ENCODE results near the gene SPTAN1.

SPTAN1 gene

DNA sequence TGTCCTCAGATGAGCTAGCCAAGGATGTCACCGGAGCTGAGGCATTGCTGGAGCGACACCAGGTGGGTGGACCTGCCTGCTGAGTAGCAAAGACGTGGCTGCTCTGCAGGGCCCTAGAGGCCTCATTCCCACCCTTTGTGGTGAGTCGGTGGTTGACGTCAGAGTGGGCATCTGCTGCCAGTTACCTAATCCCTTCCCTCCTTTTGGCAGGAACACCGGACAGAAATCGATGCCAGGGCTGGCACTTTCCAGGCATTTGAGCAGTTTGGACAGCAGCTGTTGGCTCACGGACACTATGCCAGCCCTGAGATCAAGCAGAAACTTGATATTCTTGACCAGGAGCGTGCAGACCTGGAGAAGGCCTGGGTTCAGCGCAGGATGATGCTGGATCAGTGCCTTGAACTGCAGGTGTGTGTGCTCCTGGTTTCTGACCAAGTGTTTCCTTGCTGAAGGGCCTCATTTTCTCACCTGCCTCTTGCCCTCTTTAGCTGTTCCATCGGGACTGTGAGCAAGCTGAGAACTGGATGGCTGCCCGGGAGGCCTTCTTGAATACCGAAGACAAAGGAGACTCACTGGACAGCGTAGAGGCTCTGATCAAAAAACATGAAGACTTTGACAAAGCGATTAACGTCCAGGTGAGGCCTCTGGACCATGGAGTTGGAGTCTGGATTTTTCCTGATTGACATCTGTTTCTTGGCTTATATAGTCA lies 55.4 kb downstream of the SPTAN1 start:
- DNase-seq = no peak

DNA sequence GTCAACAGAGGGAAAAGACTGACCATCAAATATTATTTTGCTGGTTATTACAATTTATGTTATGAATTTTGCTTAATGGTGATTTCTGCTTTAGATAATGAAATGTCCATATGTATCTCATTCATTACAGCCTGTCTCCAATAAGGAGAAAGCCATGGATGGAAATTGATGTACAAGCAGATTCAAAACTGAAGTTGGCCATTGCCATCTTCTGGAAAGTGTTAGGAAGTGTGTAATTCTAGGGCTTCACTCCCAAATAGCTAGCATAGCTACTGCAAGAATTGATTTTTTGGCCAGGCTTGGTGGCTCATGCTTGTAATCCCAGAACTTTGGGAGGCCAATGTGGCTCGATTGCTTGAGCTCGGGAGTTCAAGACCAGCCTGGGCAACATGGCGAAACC lies 58.5 kb downstream of the SPTAN1 start:
- no peak for DNase-seq

DNA sequence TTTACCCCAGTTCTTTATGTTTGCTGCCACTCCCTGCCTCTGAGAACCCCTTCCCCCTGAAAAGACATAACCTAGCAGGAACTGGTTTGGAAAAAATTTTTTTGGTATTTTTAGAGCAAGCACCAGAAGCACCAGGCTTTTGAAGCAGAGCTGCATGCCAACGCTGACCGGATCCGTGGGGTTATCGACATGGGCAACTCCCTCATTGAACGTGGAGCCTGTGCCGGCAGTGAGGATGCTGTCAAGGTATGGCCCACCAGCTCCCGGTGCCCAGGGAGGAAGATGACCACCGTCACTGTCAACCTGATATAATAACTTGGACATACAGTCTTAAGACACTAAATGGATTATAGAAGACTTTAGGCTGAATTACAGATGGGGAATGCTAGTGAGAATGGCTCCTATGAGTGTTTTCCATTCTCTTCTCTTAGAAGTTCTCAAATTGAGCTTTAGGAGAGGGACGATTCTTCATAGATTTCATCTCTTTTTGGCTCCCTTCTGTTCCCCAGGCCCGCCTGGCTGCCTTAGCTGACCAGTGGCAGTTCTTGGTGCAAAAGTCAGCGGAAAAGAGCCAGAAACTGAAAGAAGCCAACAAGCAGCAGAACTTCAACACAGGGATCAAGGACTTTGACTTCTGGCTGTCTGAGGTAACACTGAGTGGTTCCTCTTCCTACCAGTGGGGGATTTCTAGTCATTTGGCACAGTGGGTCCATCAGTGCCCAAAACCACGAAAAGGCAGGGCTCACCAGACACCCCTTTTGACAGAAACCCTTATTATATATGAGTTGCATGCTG lies 59.4 kb downstream of the SPTAN1 start:
- DNase-seq = no peak

DNA sequence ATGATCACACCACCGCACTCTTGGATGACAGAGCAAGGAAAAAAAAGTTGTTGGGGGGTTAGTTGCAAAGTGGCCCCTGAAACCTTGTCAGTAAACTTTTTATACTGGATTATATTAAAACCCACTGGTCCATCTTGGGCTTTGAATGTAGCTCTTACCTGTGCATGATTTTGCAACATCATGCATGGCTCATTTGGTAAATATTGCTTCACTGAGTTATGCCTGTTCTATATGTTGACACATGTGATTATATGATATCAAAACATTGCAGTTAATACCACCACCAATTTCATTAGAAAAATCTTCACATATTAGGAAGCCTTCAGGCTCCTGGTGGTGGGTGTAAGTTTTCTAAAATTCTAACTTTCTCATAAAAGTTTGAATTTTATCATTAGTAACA lies 62.3 kb downstream of the SPTAN1 start:
- DNase-seq = no peak

DNA sequence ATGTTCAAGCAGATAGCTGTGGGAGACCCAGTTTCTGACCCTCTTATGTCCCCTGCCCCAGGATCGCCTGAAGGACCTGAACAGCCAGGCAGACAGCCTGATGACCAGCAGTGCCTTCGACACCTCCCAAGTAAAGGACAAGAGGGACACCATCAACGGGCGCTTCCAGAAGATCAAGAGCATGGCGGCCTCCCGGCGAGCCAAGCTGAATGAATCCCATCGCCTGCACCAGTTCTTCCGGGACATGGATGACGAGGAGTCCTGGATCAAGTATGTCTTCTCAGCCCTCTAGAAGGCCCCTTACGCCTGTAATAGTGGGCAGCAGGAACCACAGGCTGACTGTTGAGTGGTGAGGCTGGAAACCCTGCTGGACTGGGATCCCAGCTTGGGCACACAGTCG lies 63.2 kb downstream of the SPTAN1 start:
- no peak for DNase-seq

DNA sequence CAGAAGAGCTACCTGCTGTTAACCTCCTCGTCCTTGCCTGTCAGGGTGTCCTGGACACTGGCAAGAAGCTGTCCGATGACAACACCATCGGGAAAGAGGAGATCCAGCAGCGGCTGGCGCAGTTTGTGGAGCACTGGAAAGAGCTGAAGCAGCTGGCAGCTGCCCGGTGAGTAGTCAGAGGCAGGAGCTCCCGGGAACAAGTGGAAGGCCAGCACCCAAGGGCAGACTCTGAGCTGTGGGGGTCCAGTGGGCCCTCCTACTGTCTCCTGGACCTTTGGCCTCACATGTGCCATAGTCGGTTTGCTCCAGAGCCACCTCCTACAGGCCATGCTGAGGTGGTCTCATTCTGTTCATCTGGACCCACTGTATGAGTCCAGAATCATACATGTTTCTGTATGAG lies 65.6 kb downstream of the SPTAN1 start:
- DNase-seq = no peak

DNA sequence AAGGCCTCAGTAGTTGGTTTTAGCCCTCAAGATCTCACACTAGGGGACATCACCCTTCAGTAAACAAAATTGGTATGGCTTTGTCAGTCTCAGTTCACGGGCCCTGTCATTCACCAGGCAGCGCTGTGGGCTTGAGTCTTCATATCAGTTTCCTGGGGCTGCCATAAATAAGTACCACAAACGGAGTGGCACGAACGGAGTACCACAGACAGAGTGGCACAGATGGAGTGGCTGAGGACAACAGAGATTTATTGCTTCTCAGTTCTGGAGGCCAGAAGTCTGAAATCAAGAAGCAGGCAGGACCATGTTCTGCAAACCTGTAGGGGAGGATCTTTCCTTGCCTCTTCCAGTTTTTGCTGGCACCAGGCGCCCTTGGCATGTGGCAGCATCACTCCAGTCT lies 66.7 kb downstream of the SPTAN1 start:
- DNase-seq = no peak

DNA sequence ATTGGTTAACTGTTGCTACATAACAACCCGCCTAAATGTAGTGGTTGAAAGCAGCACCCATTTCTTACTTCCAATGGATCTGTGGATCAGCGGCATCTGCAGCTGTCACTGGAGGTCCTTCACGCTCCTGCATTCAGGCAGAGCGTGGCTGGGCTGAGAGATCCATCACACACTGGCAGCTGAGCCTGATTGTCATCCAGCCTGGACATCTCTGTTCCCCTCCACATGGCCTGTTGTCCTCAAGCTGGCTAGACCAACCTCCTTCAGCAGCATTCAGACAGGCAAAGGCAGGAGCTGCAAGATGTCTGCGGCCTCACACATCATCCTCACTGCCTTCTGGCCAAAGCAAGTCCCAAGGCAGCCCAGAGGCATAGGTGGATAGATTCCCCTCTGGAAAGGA lies 67.4 kb downstream of the SPTAN1 start:
- DNase-seq = no peak

DNA sequence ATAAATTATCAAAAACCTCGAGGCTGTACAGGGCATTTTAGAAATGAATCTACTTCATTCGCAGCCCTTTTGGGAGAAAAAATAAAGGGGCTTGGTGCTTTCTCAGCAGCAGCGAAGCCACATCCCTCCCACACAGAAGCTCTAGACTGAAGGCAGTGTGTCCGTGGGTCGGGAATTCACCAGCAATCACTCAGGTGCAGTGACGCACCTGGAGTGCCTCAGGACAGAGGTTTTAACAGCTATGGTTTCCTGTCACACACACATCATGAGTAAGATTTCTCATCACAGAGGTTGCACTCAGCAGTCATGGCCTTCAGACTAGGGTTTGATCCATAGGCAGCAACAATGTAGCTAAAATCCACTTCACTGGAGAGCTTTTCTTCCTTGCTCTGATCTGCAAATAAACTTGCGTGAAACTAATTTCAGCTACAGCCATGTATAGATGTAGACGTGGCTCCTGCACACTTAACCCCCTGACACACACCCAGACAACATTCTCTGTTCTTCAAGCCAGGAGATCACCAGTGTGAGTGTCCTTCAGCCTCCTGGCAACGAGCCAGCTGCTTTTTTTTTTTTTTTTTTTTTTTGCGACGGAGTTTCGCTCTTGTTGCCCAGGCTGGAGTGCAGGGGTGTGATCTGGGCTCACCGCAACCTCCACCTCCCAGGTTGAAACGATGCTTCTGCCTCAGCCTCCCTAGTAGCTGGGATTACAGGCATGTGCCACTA lies 69.5 kb downstream of the SPTAN1 start:
- no peak for DNase-seq

DNA sequence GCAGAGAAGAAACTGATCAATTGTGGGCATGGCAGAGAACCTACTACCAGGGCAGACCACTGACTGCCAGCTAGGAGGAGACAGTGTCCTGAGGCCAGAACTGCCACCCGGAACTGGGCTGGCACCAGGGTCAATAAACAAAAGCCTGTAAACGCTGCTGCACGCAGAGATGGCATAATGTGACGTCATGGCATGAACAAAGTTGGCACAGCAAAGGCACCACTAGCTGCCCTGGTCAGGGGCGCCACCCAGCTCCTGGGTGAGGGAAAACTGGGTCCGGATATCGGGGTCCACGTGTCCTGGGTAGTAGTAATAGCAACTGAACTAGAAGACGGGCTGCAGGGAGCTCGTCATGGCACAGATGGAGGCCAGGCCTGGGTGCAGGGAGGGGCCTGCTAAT lies 72.2 kb downstream of the SPTAN1 start:
- no peak for DNase-seq

DNA sequence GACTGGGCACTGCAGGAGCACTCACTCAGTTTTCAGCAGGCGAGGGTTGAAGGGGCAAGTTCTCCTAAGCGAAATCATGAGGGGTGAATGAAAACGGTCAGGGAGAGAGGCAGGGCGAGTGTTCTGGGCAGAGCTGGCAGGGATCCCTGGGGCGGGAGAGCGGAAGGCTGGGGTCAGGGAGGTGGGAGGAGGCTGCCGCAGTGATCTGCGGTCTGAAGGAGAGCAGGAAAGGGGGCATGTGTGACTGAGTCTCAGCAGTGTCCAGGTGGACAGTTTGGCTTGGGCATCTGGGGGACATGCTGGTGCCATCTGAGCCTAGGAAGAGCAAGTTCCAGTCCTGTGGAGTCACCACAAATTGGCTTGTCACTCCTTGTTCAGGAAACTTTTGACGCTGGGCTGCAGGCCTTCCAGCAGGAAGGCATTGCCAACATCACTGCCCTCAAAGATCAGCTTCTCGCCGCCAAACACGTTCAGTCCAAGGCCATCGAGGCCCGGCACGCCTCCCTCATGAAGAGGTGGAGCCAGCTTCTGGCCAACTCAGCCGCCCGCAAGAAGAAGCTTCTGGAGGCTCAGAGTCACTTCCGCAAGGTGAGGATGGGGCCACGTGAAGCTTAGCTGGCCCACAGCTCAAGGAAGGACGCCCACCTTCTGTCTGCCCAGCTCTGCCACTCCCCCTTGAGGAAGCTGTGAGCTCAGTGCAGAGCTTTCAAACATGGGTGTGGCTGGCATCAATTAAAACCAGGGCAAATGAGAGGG lies 73.2 kb downstream of the SPTAN1 start:
- no peak for DNase-seq

DNA sequence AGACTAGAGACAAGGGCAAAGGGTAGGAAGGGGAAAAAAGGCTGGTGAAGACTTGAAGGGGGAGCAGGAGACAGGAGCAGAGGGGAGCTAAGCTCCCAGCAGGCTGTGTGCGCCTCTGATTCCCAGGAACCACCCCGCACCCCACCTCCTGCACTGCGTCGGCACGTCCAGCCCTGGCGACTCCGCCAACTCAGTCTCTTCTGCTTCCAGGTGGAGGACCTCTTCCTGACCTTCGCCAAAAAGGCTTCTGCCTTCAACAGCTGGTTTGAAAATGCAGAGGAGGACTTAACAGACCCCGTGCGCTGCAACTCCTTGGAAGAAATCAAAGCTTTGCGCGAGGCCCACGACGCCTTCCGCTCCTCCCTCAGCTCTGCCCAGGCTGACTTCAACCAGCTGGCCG lies 73.8 kb downstream of the SPTAN1 start:
- no peak for DNase-seq

DNA sequence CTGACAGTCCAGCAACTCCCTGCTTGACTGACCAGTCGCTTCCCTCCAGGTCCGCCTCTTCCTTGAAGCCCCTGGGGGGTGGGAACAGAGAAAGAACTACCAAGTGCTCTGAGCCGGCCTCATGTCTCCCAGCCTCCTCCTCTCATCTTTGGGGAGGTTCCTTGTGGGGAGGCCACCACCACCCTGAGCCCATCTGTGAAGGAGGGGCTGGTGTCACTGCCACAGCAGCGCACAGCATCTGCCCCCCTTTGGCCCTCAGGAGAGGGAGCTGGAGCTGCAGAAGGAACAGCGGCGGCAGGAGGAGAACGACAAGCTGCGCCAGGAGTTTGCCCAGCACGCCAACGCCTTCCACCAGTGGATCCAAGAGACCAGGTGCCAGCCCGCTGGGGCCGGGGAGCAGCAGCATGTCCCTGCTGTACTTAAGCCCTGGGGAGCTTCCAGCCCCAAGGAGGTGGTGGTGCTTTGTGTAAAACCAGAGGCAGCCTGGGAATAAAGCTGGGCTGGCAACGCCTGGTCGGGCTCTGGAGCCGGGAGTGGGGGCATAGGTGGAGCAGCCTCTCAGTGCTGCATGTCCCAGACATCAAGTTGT lies 74.8 kb downstream of the SPTAN1 start:
- DNase-seq = no peak

DNA sequence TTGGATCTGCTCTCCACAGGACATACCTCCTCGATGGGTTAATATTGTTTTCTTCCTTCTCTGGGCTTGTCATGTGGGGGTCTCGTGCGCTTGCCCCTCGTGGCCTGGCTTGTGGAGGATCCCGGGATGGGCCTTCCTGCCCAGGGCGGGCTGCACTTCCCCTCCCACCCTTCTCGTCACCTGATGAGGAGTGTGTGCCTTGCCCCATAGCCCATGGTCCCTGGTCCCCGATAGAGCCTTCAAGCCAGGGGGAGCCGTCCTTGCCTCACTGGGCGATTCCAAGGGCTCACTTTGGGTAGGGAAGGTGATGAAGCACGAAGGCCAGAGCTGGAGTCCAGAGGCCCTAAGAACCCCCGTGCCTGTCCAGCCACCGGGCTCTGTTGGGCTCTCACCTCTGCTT lies 75.5 kb downstream of the SPTAN1 start:
- DNase-seq = no peak

DNA sequence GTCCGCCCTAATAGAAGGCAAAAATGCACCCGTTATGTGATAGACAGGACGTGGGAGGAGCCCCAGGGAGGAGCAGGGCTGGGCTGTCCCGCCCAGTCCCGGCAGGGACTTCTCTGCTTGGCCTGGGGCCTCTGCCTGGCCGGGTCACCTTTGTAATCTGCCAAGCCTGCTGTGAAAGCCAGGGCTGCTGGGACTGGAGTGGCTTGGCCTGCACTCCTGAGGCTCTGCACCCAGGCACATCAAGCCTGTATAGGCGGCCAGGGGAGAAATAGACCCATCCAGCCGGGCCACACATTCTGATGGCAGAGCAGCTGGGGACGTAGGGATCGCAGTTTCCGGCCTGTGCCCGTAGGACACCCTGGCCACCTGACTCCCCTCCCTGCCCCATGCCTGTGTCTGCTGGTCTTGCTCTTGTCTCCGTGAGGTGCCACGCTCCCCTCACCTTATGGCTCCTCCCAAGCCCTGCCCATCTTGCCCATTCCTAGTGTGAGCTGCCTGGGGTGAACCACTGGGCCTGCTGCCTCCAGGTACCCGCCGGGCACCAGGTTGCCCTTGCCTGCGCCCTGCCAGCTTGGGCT lies 76.2 kb downstream of the SPTAN1 start:
- no peak for DNase-seq

DNA sequence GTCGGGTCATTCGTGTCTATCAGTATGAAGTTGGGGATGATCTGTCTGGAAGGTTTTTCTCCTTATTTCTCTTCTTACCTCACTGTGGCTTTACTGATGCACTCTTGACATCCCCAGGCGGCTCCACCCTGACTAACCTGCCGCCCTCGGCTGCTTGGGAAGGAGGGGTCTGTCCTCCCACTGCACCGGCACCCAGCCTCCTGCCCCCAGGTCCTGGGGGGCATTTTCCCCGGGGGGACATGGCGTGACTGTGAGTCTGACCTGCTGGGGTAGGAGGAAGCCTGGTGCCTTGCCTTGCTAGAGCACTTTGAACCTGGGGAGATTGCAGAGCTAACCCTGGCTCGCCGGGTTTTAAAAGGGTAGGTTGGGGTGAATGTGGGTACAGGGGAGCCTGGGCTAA lies 76.7 kb downstream of the SPTAN1 start:
- DNase-seq = no peak

DNA sequence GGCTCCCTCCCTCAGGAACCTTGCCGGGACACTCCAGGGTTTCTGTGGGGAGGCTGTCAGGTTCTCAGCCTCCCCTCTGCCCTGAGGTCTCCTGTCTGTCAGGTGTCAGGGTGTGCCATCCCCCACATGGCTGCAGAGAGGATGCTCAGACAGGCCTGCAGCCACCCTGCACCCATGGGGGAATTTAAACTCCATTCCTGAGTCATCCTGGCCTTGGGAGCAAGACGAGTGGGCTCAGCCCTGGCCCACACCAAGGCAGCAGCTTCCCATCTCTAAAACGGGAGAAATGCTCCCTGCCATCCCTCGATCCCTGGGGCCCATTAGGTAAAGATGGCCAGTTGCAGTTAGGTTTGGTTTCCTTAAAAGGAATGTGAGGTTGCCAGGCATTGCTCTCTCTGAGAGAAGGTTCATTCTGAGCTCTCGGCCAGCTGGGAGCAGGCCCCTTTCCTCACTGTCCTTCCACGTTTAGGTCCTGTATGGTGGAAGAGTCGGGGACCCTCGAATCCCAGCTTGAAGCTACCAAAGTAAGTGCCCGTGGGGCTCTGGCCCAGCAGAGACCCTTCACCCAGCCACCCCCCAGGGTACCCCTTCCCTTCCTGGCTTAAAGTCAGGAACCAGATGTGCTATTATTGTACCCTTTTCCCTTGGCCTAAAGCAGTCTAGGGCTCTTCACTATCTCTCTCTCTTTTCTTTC lies 77.6 kb downstream of the SPTAN1 start:
- DNase-seq = no peak

DNA sequence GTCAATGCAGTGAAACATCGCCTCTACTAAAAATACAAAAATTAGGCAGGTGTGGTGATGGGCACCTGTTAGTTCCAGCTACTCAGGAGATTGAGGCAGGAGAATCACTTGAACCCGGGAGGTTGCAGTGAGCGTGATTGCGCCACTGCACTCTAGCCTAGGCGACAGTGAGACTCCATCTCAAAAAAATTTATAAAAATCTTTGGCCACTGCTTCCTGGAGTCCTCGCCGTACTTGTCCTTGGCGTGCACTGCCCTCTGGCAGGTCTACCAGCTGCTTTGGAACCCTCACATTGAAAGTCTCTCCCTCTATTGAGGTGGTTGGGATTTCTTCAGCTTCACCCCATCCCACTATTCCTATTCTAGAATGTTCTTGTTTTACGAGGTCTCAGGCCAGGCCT lies 79.2 kb downstream of the SPTAN1 start:
- no peak for DNase-seq

DNA sequence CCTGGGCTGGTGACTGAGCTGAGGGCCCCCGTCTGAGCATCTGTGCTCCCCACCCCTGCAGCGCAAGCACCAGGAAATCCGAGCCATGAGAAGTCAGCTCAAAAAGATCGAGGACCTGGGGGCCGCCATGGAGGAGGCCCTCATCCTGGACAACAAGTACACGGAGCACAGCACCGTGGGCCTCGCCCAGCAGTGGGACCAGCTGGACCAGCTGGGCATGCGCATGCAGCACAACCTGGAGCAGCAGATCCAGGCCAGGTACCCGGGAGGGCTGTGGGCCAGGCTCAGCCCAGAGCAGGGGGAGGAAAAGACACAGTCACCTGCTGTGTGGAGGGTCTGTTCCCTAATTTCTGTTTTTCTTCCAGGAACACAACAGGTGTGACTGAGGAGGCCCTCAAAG lies 79.7 kb downstream of the SPTAN1 start:
- DNase-seq = no peak

DNA sequence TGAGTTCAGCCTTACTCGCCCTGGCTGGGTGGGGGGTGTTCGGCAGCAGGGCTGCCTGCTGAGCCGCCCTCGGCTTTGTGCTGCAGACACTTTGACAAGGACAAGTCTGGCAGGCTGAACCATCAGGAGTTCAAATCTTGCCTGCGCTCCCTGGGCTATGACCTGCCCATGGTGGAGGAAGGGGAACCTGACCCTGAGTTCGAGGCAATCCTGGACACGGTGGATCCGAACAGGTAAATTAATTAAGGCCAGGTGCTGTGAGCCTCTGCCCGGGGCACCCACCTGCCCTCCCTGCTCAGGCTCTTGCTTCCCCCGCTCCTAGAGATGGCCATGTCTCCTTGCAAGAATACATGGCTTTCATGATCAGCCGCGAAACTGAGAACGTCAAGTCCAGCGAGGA lies 80.1 kb downstream of the SPTAN1 start:
- no peak for DNase-seq

DNA sequence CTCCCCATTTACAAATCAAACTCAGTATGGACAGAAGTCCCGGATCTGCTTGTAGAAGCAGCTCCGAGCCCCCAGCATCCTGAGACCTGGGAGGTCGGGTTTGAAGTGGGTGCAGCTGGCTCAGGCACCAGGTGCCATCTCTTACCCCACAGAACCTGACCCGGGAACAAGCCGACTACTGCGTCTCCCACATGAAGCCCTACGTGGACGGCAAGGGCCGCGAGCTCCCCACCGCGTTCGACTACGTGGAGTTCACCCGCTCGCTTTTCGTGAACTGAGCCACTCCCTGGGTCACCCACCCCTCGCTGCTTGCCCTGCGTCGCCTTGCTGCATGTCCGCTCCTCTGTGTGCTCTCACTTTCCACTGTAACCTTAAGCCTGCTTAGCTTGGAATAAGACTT lies 80.7 kb downstream of the SPTAN1 start:
- no peak for DNase-seq

DNA sequence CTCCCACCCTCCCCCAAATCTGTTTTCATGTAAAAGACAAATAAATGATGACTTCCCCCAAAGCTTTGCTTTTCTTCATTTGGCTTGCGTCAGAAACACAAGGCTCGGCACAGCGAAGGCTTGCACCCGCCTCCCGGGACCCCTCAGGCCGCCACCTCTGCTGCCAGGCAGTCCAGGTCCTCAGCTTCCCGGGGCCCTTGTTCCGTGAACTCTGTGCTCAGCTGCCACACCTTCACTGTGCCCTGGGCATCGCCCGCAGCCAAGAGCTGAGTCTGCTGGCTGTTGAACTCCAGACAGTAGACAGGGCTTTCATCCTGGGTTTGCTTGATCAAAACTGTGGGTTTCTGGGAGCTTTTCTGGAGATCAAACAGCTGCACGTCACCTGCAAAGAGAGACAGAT lies 81.2 kb downstream of the SPTAN1 start:
- DNase-seq = no peak

All from suppressor macrophage treated with lipopolysaccharide for 1 hour (primary cell).